K562 (cell line): ENCODE results near the gene USP48. TPM values are rescaled to one million over a fixed set of nuclear protein-coding genes. Genes with fewer than 3 reads are reported as not detected.

Experiments used
- ATAC-seq: fragments of 200-7000 bp; cut with Tn5 transposase; 3 replicates; pipeline ENCODE4 v1.9.1; 2020; ENCODE audit warnings: moderate library complexity
- BruUV-seq: library from RNA; stranded (reverse); fragments of 400-500 nt; replicated peaks from 2 replicates; lab custom pipeline; 2021; lab: Mats Ljungman, UMichigan
- CTCF ChIA-PET: fragments of 300-600 bp; formaldehyde crosslinking; extraction: SDS; loops from one replicate; lab custom pipeline; 2021; ENCODE audit warnings: low intra/inter-chr PET ratio; lab: Yijun Ruan, JAX
- POLR2A ChIA-PET: fragments of 300-600, 350-650 bp; sonication (Branson Sonifier 250); formaldehyde crosslinking; extraction: SDS; loops from one replicate; lab custom pipeline; 2021; ENCODE audit warnings: antibody characterized with exemption, inconsistent platforms; lab: Yijun Ruan, JAX
- DNase-seq, 4 experiments: peaks; one replicate each; pipeline versions ENCODE4 v3.0.0 to v3.0.0-alpha.2; 2011 to 2018; ENCODE audit warnings: low spot score in 3 of 4, mixed read lengths in 3 of 4; ENCODE audit errors: extremely low read depth in 1 of 4
- FAIRE-seq: peaks from 2 replicates; lab custom pipeline; 2011; peaks lifted over from hg19 to GRCh38; lab: Jason Lieb, UNC
- H2AFZ ChIP-seq: 2 replicates; pipeline ENCODE4 v1.6.0; 2011; ENCODE audit warnings: low read depth, low read length, control low read depth, inconsistent platforms
- H3K27ac ChIP-seq: fragments of 200-600 bp; 3 replicates; pipeline ENCODE4 v1.8.0; 2011; ENCODE audit warnings: low read depth, mild to moderate bottlenecking, control low read depth, inconsistent platforms, low read length, moderate library complexity, mixed read lengths; ENCODE audit errors: extremely low read depth
- H3K27me3 ChIP-seq, 2 experiments: fragments of 300-600 bp in 1 of 2; 2 replicates in 1 of 2; 3 replicates in 1 of 2; pipeline versions ENCODE4 v1.6.0 to v1.8.0; 2011; ENCODE audit warnings: inconsistent platforms in 2 of 2, low read length in 2 of 2, mild to moderate bottlenecking in 1 of 2, mixed read lengths in 1 of 2, moderate library complexity in 1 of 2; ENCODE audit not compliant: control insufficient read depth in 2 of 2, insufficient read depth in 2 of 2
- H3K36me3 ChIP-seq: fragments of 300-600 bp; 3 replicates; pipeline ENCODE4 v1.8.0; 2011; ENCODE audit warnings: mild to moderate bottlenecking, low read length, inconsistent platforms; ENCODE audit not compliant: control insufficient read depth, insufficient read depth
- H3K4me1 ChIP-seq, 2 experiments: fragments of 200-600 bp in 1 of 2; replicated peaks in 1 of 2; 2 replicates in 1 of 2; 3 replicates in 1 of 2; pipeline versions ENCODE4 v1.5.1 to v1.8.0; 2011; ENCODE audit warnings: inconsistent platforms in 2 of 2, low read length in 2 of 2, mild to moderate bottlenecking in 1 of 2, mixed read lengths in 1 of 2, moderate library complexity in 1 of 2; ENCODE audit not compliant: control insufficient read depth in 2 of 2, insufficient read depth in 2 of 2
- H3K4me2 ChIP-seq: 2 replicates; pipeline ENCODE4 v1.6.1; 2011; ENCODE audit warnings: low read length, control low read depth, inconsistent platforms, mixed read lengths; ENCODE audit not compliant: insufficient read depth
- H3K4me3 ChIP-seq: fragments of 200-600 bp; sonication (generic), shearing (Covaris generic); 2 replicates; pipeline ENCODE4 v1.5.1; 2016; ENCODE audit warnings: control low read depth, inconsistent platforms
- H3K79me2 ChIP-seq: fragments of 200-600 bp; 3 replicates; pipeline ENCODE4 v1.8.0; 2011; ENCODE audit warnings: low read length, inconsistent platforms; ENCODE audit not compliant: control insufficient read depth, insufficient read depth
- H3K9ac ChIP-seq, 2 experiments: 2 replicates each; pipeline versions ENCODE4 v1.6.0 to v1.6.1; 2011; ENCODE audit warnings: low read depth in 2 of 2, low read length in 2 of 2, control low read depth in 1 of 2, inconsistent platforms in 1 of 2, mild to moderate bottlenecking in 1 of 2, mixed read lengths in 1 of 2; ENCODE audit not compliant: insufficient read depth in 1 of 2
- H3K9me1 ChIP-seq: one replicate; pipeline ENCODE4 v1.6.0; 2011; ENCODE audit warnings: inconsistent platforms, mild to moderate bottlenecking, low read length, moderate library complexity; ENCODE audit not compliant: control insufficient read depth, insufficient read depth
- H3K9me3 ChIP-seq: replicated peaks from 2 replicates; pipeline ENCODE4 v1.5.1; 2011; ENCODE audit warnings: low read depth, low read length, inconsistent platforms; ENCODE audit not compliant: control insufficient read depth, insufficient read depth
- H4K20me1 ChIP-seq: replicated peaks from 2 replicates; pipeline ENCODE4 v1.6.1; 2011; ENCODE audit warnings: low read length, inconsistent platforms, mixed read lengths; ENCODE audit not compliant: control insufficient read depth, insufficient read depth
- DACH1 ChIP-seq: fragments of 450-650 bp; IDR thresholded peaks from 2 replicates; pipeline ENCODE4 v1.6.1; 2018; ENCODE audit not compliant: partially characterized antibody
- HNRNPK ChIP-seq: fragments of 200-400 bp; formaldehyde crosslinking; IDR thresholded peaks from one replicate; pipeline ENCODE4 v1.6.1; 2018; ENCODE audit warnings: mild to moderate bottlenecking, low read depth, low read length; ENCODE audit not compliant: poor library complexity, severe bottlenecking
- KAT2B ChIP-seq: IDR thresholded peaks from one replicate; pipeline ENCODE4 v1.6.1; 2012; ENCODE audit warnings: low read depth, mild to moderate bottlenecking, control low read depth, inconsistent platforms, low read length, moderate library complexity
- MAFG ChIP-seq: fragments of 450-650 bp; conservative IDR thresholded peaks from 2 replicates; pipeline ENCODE4 v1.6.1; 2016; ENCODE audit warnings: missing genetic modification characterization, missing compliant biosample characterization
- MEF2D ChIP-seq: conservative IDR thresholded peaks from 2 replicates; pipeline ENCODE4 v1.6.1; 2016; ENCODE audit warnings: low read depth, missing genetic modification characterization, missing compliant biosample characterization
- MTA2 ChIP-seq: fragments of 450-650 bp; IDR thresholded peaks from 2 replicates; pipeline ENCODE4 v1.6.1; 2016; ENCODE audit warnings: low read depth
- NCOA4 ChIP-seq: fragments of 450-650 bp; IDR thresholded peaks from 2 replicates; pipeline ENCODE4 v1.6.1; 2018; ENCODE audit warnings: mild to moderate bottlenecking; ENCODE audit not compliant: partially characterized antibody
- NFXL1 ChIP-seq: fragments of 450-650 bp; formaldehyde crosslinking; IDR thresholded peaks from 2 replicates; pipeline ENCODE4 v1.4.0; 2021; ENCODE audit warnings: mild to moderate bottlenecking
- ZBTB7A ChIP-seq: IDR thresholded peaks from 2 replicates; pipeline ENCODE4 v1.6.1; 2011; ENCODE audit warnings: low read depth, mild to moderate bottlenecking, low read length, moderate library complexity, borderline replicate concordance; ENCODE audit not compliant: control insufficient read depth
- ZBTB8A ChIP-seq: fragments of 450-650 bp; IDR thresholded peaks from 2 replicates; pipeline ENCODE4 v1.6.1; 2018; ENCODE audit warnings: mild to moderate bottlenecking, moderate library complexity; ENCODE audit not compliant: partially characterized antibody
- ZEB2 ChIP-seq: fragments of 450-650 bp; IDR thresholded peaks from 2 replicates; pipeline ENCODE4 v1.6.1; 2016
- ZNF239 ChIP-seq: fragments of 250-450 bp; sonication (Bioruptor Pico); IDR thresholded peaks from 2 replicates; pipeline ENCODE4 v1.4.0; 2020; ENCODE audit warnings: mild to moderate bottlenecking
- ZNF324 ChIP-seq: fragments of 250-450 bp; sonication (Bioruptor Pico); IDR thresholded peaks from 2 replicates; pipeline ENCODE4 v1.4.0; 2020; ENCODE audit warnings: mild to moderate bottlenecking
- WGBS: fragments of 100-300 bp; shearing (Covaris generic); methylation state at CpG from one replicate; pipeline ENCODE4 v1.1.6; 2016; ENCODE audit warnings: low coverage, mixed read lengths; ENCODE audit not compliant: insufficient coverage; ENCODE audit errors: missing lambda C conversion rate; 5-methylcytosine and 5-hydroxymethylcytosine counted together
- in situ Hi-C: fragments of 300-500 bp; cut with MboI; formaldehyde crosslinking; loops from 4 replicates; pipeline ENCODE4 v1.15.0; 2018; ENCODE audit warnings: inconsistent platforms, mixed read lengths
- intact Hi-C: fragments of 100-400 bp; cut with micrococcal nuclease; formaldehyde crosslinking; loops from 2 replicates; pipeline ENCODE4 v1.14.2; 2022
- polyA plus RNA-seq, 8 experiments: library from polyadenylated mRNA; depleted of rRNA in 4 of 8; stranded (reverse) in 5 of 8; unstranded in 3 of 8; fragments of >200 nt; fragmentation: Nextera tagmentation in 2 of 8; fragmentation: Illumina TruSeq in 1 of 8; extraction: Ambion mirVana in 2 of 8; extraction: Trizol in 1 of 8; gene quantifications; 2 replicates each; pipeline versions ENCODE4 v1.2.1 to v1.2.3, GENCODE V29; 2011 to 2014; ENCODE audit warnings: inconsistent platforms in 1 of 8, missing spikeins in 1 of 8
- total RNA-seq, 7 experiments: library from RNA; depleted of rRNA in 6 of 7; stranded (reverse); fragments of >200 nt in 6 of 7; fragmentation: Illumina TruSeq in 2 of 7; extraction: Trizol in 2 of 7; gene quantifications; 2 replicates each; pipeline versions ENCODE4 v1.2.1 to v1.2.3, GENCODE V29; 2011 to 2021; ENCODE audit warnings: low replicate concordance in 1 of 7

USP48 gene
- total and polyA plus RNA-seq, 9 of the 15 experiments (the other 6 are each of a cell fraction or from before 2014, with no cell fraction given): 23.3 to 123 (median 106) TPM

- TF ChIP-seq ZBTB8A: no peak
- no peak for TF ChIP-seq ZBTB7A
- no peak for TF ChIP-seq MEF2D (tag)
- TF ChIP-seq HNRNPK: no peak
- peak; percentile 94 for TF ChIP-seq ZNF324 (CRISPR knock-in tag)
- no peak for TF ChIP-seq NCOA4
- no peak for TF ChIP-seq MAFG (tag)
- no peak for TF ChIP-seq ZNF239 (CRISPR knock-in tag)
- no peak for TF ChIP-seq ZEB2
- no peak for TF ChIP-seq NFXL1 (CRISPR knock-in tag)
Measured at GRCh38 chr1:21685946-21686678, 96.8 kb downstream of the USP48 start (continued).

- H3K9ac ChIP-seq: no peak overlapping the region
- ChIA-PET CTCF (no interaction called here), POLR2A (interaction anchor here (1.0 to 2.2 kb wide), 2 partner anchors 10 to 46 kb away, joined by 3 to 9 read pairs; no protein-coding TSS in a partner anchor)
- no peak overlapping the region for H2AFZ ChIP-seq
- BruUV-seq: no TSS peak
- no peaks in the 10 kb centered on the region; the same call in 2 of the 3 replicates for H3K79me2 ChIP-seq
- H3K4me3 ChIP-seq: no peak overlapping the region
- intact Hi-C loops (no loop called here), in situ Hi-C loops (no loop called here)
- no peak overlapping the region for H3K27ac ChIP-seq
- no peak for FAIRE-seq
- no peaks in the 10 kb centered on the region; the same call in 1 of the 2 replicates for H3K9me3 ChIP-seq
- 86% methylated on average over 9 of the region's 9 CpGs for WGBS
- H3K27me3 ChIP-seq: no peaks in the 10 kb centered on the region
- ATAC-seq: no peak
- H3K4me2 ChIP-seq: no peak overlapping the region
- H3K36me3 ChIP-seq: peaks cover 89% of the 10 kb centered on the region
- DNase-seq: no peak
- TF ChIP-seq KAT2B (no peak), DACH1 (peak; percentile 57), MTA2 (no peak)
- peaks cover 8 to 15% of the 10 kb centered on the region in 2 experiments; a peak in 4 of 5 replicates for H3K4me1 ChIP-seq
- H4K20me1 ChIP-seq: no peaks in the 10 kb centered on the region
- H3K9me1 ChIP-seq: no peaks in the 10 kb centered on the region
Measured at GRCh38 chr1:21681426-21681825, 101.5 kb downstream of the USP48 start.
